Keratinocyte (primary cell): ENCODE data around the gene CUL2. TPM values are rescaled to one million over a fixed set of nuclear protein-coding genes. Genes with fewer than 3 reads are reported as not detected.

Experiments used
- DNase-seq: peaks from one replicate; pipeline ENCODE4 v3.0.0-alpha.2; 2011; ENCODE audit warnings: low read depth, missing footprints, low spot score
- FAIRE-seq: peaks from 2 replicates; lab custom pipeline; 2011; peaks lifted over from hg19 to GRCh38; lab: Jason Lieb, UNC
- H2AFZ ChIP-seq: 2 replicates; pipeline ENCODE4 v1.6.0; 2012; ENCODE audit warnings: low read length, control low read depth, inconsistent platforms; ENCODE audit not compliant: control insufficient read depth
- H3K27ac ChIP-seq: 2 replicates; pipeline ENCODE4 v1.5.1; 2011; ENCODE audit warnings: low read length; ENCODE audit not compliant: control insufficient read depth, insufficient read depth
- H3K27me3 ChIP-seq: 3 replicates; pipeline ENCODE4 v1.6.0; 2011; ENCODE audit warnings: low read length; ENCODE audit not compliant: control insufficient read depth, insufficient read depth; ENCODE audit errors: extremely low read depth
- H3K36me3 ChIP-seq, 2 experiments: 2 replicates in 1 of 2; 3 replicates in 1 of 2; pipeline ENCODE4 v1.5.1; 2011; ENCODE audit warnings: low read length in 2 of 2, mild to moderate bottlenecking in 1 of 2; ENCODE audit not compliant: control insufficient read depth in 2 of 2, insufficient read depth in 2 of 2; ENCODE audit errors: extremely low read depth in 1 of 2
- H3K4me1 ChIP-seq: 3 replicates; pipeline ENCODE4 v1.5.1; 2011; ENCODE audit warnings: low read length; ENCODE audit not compliant: control insufficient read depth, insufficient read depth; ENCODE audit errors: extremely low read depth
- H3K4me2 ChIP-seq: 3 replicates; pipeline ENCODE4 v1.6.0; 2011; ENCODE audit warnings: low read depth, low read length; ENCODE audit not compliant: control insufficient read depth, insufficient read depth; ENCODE audit errors: extremely low read depth
- H3K4me3 ChIP-seq, 3 experiments: fragments of 200-600 bp in 1 of 3; sonication (generic) in 1 of 3; 2 replicates in 2 of 3; 3 replicates in 1 of 3; pipeline ENCODE4 v1.5.1; 2011 to 2016; ENCODE audit warnings: low read length in 3 of 3, mild to moderate bottlenecking in 3 of 3, control low read depth in 2 of 3, inconsistent platforms in 1 of 3, low read depth in 1 of 3, mixed read lengths in 1 of 3, mixed run types in 1 of 3, moderate library complexity in 1 of 3; ENCODE audit not compliant: control insufficient read depth in 2 of 3, insufficient read depth in 2 of 3; ENCODE audit errors: extremely low read depth in 1 of 3
- H3K79me2 ChIP-seq: 2 replicates; pipeline ENCODE4 v1.6.0; 2012; ENCODE audit warnings: low read length; ENCODE audit not compliant: control insufficient read depth, insufficient read depth
- H3K9ac ChIP-seq: 3 replicates; pipeline ENCODE4 v1.6.0; 2011; ENCODE audit warnings: low read length; ENCODE audit not compliant: control insufficient read depth, insufficient read depth; ENCODE audit errors: extremely low read depth
- H3K9me1 ChIP-seq: 3 replicates; pipeline ENCODE4 v1.6.0; 2011; ENCODE audit warnings: low read length; ENCODE audit not compliant: control insufficient read depth, insufficient read depth; ENCODE audit errors: extremely low read depth
- H3K9me3 ChIP-seq: 2 replicates; pipeline ENCODE4 v1.5.1; 2012; ENCODE audit warnings: low read depth, low read length; ENCODE audit not compliant: control insufficient read depth
- H4K20me1 ChIP-seq: 3 replicates; pipeline ENCODE4 v1.6.0; 2011; ENCODE audit warnings: low read length; ENCODE audit not compliant: control insufficient read depth, insufficient read depth; ENCODE audit errors: extremely low read depth
- EZH2 ChIP-seq: IDR thresholded peaks from one replicate; pipeline ENCODE4 v1.6.1; 2012; ENCODE audit warnings: inconsistent platforms, mild to moderate bottlenecking, low read length, moderate library complexity
- dilution Hi-C: fragments of 300-500 bp; cut with MboI; formaldehyde crosslinking; loops from one replicate; pipeline ENCODE4 v1.7.0; 2020; ENCODE audit warnings: low sequenced_read_pairs; ENCODE audit not compliant: extremely low pct_ligation_motif_present
- polyA plus RNA-seq, 5 experiments: library from polyadenylated mRNA; depleted of rRNA in 3 of 5; stranded (reverse) in 3 of 5; stranded (forward) in 1 of 5; unstranded in 1 of 5; fragments of >200 nt; gene quantifications; 1 replicate in 1 of 5; 2 replicates in 3 of 5; 3 replicates in 1 of 5; pipeline versions ENCODE4 v1.2.1 to v1.2.3, GENCODE V29; 2011 to 2012; ENCODE audit warnings: missing spikeins in 2 of 5, low read depth in 1 of 5, low replicate concordance in 1 of 5
- TF ChIP-seq, protein P1 (sequence below), 3 experiments: IDR thresholded peaks in 1 of 3; conservative IDR thresholded peaks in 1 of 3; optimal IDR thresholded peaks in 1 of 3; 2 replicates in 2 of 3; 3 replicates in 1 of 3; pipeline versions ENCODE3 to v1.5.1; 2011; ENCODE audit warnings: low read length in 3 of 3, mild to moderate bottlenecking in 3 of 3, moderate library complexity in 2 of 3, control low read depth in 1 of 3, inconsistent platforms in 1 of 3; ENCODE audit not compliant: insufficient read depth in 2 of 3; ENCODE audit errors: extremely low read depth in 1 of 3

The CUL2 gene
- polyA plus RNA-seq, 1 donor (not counting 4 experiments of a cell fraction or from before 2014, with no cell fraction given): 39.7 TPM

DNA sequence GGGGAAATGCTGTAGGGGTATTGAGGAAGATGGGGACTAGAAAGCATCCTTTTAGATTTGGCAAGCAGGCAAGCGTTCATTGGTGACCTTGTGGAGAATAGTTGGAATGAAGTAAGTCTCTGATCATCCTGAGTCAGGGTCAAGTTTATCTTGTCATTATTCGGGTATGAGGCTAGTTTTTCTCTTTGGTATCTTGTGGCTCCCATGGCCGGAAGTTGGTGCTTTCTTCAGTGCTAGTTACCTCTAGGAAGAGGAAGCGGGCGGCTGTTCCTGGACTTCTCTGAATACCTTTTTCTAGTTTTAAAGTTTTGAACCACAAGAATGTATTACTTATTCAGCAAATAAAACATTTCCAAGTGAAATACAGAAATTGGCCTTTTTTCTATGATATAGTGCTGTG, 45.7 kb upstream of the CUL2 start:
- H2AFZ ChIP-seq: no peak overlapping the region
- dilution Hi-C loops: no loop called here
- no peaks in the 10 kb centered on the region for H3K27me3 ChIP-seq
- no peaks in the 10 kb centered on the region for H3K79me2 ChIP-seq
- no peaks in the 10 kb centered on the region for H3K36me3 ChIP-seq
- TF ChIP-seq EZH2: no peak
- TF ChIP-seq, protein P1, sequence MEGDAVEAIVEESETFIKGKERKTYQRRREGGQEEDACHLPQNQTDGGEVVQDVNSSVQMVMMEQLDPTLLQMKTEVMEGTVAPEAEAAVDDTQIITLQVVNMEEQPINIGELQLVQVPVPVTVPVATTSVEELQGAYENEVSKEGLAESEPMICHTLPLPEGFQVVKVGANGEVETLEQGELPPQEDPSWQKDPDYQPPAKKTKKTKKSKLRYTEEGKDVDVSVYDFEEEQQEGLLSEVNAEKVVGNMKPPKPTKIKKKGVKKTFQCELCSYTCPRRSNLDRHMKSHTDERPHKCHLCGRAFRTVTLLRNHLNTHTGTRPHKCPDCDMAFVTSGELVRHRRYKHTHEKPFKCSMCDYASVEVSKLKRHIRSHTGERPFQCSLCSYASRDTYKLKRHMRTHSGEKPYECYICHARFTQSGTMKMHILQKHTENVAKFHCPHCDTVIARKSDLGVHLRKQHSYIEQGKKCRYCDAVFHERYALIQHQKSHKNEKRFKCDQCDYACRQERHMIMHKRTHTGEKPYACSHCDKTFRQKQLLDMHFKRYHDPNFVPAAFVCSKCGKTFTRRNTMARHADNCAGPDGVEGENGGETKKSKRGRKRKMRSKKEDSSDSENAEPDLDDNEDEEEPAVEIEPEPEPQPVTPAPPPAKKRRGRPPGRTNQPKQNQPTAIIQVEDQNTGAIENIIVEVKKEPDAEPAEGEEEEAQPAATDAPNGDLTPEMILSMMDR (optimal IDR thresholded peaks at IDR 0.05 in 1 of 3, IDR thresholded peaks at IDR 0.05 in 1 of 3, conservative IDR thresholded peaks at IDR 0.05 in 1 of 3; ENCODE audit: extremely low read depth in 1 of 3, insufficient read depth in 2 of 3, low read length in 3 of 3): no peak
- no peaks in the 10 kb centered on the region for H3K4me1 ChIP-seq
- H3K9me1 ChIP-seq: no peaks in the 10 kb centered on the region
- no peak overlapping the region for H3K27ac ChIP-seq
- H3K9me3 ChIP-seq: no peaks in the 10 kb centered on the region
- DNase-seq: no peak
- no peak overlapping the region for H3K9ac ChIP-seq
- H3K4me3 ChIP-seq: no peak overlapping the region
- H3K4me2 ChIP-seq: no peak overlapping the region
- FAIRE-seq: no peak
- no peaks in the 10 kb centered on the region for H4K20me1 ChIP-seq

- Histone ChIP-seq H3K9ac (no peak overlapping the region), H4K20me1 (no peaks in the 10 kb centered on the region), H3K4me3 (no peak overlapping the region), H3K9me1 (no peaks in the 10 kb centered on the region), H3K4me1 (peaks cover 5% of the 10 kb centered on the region), H3K9me3 (no peaks in the 10 kb centered on the region), H2AFZ (no peak overlapping the region), H3K27me3 (no peaks in the 10 kb centered on the region), H3K27ac (no peak overlapping the region), H3K36me3 (no peaks in the 10 kb centered on the region), H3K4me2 (no peak overlapping the region), H3K79me2 (peaks cover 5% of the 10 kb centered on the region)
- dilution Hi-C loops: no loop called here
- DNase-seq: no peak
- TF ChIP-seq, protein P1 (optimal IDR thresholded peaks at IDR 0.05 in 1 of 3, IDR thresholded peaks at IDR 0.05 in 1 of 3, conservative IDR thresholded peaks at IDR 0.05 in 1 of 3; ENCODE audit: extremely low read depth in 1 of 3, insufficient read depth in 2 of 3, low read length in 3 of 3): no peak
- TF ChIP-seq EZH2: no peak
- FAIRE-seq: no peak
Observed at GRCh38 chr10:35133586-35133985, 43.4 kb upstream of the CUL2 start.
